Measurements from ENCODE around the gene KRTAP5-2. TPM values are rescaled to one million over a fixed set of nuclear protein-coding genes. Genes with fewer than 3 reads are reported as not detected.
A peak's percentile ranks its signal among the peaks of the same experiment; 100 is the strongest.

Gene KRTAP5-2
- total RNA-seq, 4 donors from 2014 or later = 1.7 to 12.0 (median 4.6) TPM; not detected in 1

DNA sequence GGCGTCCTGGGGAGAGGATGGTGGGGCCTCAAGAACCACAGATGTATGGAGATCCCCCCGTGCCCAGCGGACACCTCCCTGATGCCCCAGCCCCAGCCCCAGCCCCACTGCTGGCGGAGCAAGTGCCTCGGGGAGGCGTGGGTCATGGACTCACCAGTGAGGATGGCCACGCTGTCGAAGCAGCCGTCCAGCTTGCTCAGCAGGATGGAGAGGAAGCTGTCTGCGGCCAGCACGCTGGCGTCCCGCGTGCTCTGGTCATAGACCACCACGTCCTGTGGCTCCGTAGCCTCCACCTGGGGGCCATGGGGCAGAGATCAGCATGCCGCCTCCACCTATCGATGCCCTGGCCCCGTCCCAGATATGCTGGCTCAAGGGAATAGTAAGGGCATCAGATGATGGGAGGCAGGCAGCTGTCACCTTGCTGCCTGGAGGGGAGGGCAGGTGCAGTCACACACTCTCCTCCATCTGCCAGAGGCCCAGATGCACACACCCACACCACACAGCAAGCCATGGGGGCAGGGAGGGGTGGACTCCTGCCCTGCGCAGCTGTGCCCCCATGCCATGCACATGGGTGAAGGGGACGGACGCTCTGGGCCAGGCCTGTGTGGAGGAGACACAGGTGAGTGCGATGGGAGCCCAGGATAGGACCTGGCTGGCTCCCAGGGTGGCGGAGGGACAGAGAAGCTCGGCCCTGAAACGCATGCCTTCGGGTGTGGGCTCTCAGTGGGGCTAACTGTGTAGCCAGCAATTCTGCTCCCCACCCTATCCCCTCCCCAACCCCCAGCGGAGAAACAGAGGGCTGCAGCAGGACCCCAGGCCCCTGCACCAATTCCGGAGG lies 34.2 kb downstream of the KRTAP5-2 start:
- H3K27me3 ChIP-seq = no peaks in the 10 kb centered on the region
- no peaks in the 10 kb centered on the region for H3K9me3 ChIP-seq
- H3K27ac ChIP-seq = no peak overlapping the region
- whole genome bisulfite sequencing = 63% methylated on average over 13 of the region's 29 CpGs
- H3K4me3 ChIP-seq = no peak overlapping the region
- DNase-seq (ENCODE audit: low spot score in 2 of 2) = peak in 1 of 2 donors; percentile 59
- no peak for TF ChIP-seq POLR2AphosphoS5 (IDR thresholded peaks at IDR 0.05)
- TF ChIP-seq, protein P1, sequence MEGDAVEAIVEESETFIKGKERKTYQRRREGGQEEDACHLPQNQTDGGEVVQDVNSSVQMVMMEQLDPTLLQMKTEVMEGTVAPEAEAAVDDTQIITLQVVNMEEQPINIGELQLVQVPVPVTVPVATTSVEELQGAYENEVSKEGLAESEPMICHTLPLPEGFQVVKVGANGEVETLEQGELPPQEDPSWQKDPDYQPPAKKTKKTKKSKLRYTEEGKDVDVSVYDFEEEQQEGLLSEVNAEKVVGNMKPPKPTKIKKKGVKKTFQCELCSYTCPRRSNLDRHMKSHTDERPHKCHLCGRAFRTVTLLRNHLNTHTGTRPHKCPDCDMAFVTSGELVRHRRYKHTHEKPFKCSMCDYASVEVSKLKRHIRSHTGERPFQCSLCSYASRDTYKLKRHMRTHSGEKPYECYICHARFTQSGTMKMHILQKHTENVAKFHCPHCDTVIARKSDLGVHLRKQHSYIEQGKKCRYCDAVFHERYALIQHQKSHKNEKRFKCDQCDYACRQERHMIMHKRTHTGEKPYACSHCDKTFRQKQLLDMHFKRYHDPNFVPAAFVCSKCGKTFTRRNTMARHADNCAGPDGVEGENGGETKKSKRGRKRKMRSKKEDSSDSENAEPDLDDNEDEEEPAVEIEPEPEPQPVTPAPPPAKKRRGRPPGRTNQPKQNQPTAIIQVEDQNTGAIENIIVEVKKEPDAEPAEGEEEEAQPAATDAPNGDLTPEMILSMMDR (IDR thresholded peaks at IDR 0.05) = no peak
- no peak for TF ChIP-seq EP300 (IDR thresholded peaks at IDR 0.05)
- H3K4me1 ChIP-seq = peaks cover 13% of the 10 kb centered on the region
- H3K36me3 ChIP-seq = peaks cover 3% of the 10 kb centered on the region

DNA sequence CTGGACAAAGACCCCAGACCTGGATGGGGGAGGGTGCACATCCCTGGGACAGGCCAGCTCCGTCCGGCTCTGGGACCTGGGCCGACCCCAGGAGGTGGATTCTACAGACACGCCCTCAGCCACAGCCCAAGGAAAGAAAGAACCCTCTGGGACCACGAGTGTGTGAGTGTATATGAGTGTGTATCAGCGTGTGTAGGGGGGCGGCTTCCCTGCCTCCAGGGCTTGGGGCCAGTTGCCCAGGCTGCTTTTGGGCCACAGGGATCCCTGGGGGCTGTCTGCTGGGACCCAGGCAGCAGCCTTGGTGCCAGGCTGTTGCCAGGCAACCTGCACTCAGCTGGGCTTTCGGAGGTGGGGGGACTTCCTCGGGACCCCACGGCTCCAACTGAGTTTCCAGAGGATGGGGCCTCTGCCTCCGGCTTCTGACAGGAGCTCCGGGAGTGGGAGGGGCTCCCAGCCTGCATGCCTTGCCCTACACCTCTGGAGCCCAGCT lies 34.9 kb downstream of the KRTAP5-2 start:
- no peak overlapping the region for H3K27ac ChIP-seq
- H3K36me3 ChIP-seq = peaks cover 3% of the 10 kb centered on the region
- H3K27me3 ChIP-seq = no peaks in the 10 kb centered on the region
- H3K4me1 ChIP-seq = peaks cover 20% of the 10 kb centered on the region
- 70% methylated on average over 9 of the region's 12 CpGs for WGBS
- TF ChIP-seq, protein P1 (IDR thresholded peaks at IDR 0.05) = no peak
- TF ChIP-seq POLR2AphosphoS5 (IDR thresholded peaks at IDR 0.05) (no peak), EP300 (IDR thresholded peaks at IDR 0.05) (no peak), POLR2A (IDR thresholded peaks at IDR 0.05) (no peak)
- H3K9me3 ChIP-seq = no peaks in the 10 kb centered on the region
- DNase-seq (ENCODE audit: low spot score in 2 of 2) = peak in 1 of 2 donors; percentile 64
- no peak overlapping the region for H3K4me3 ChIP-seq

DNA sequence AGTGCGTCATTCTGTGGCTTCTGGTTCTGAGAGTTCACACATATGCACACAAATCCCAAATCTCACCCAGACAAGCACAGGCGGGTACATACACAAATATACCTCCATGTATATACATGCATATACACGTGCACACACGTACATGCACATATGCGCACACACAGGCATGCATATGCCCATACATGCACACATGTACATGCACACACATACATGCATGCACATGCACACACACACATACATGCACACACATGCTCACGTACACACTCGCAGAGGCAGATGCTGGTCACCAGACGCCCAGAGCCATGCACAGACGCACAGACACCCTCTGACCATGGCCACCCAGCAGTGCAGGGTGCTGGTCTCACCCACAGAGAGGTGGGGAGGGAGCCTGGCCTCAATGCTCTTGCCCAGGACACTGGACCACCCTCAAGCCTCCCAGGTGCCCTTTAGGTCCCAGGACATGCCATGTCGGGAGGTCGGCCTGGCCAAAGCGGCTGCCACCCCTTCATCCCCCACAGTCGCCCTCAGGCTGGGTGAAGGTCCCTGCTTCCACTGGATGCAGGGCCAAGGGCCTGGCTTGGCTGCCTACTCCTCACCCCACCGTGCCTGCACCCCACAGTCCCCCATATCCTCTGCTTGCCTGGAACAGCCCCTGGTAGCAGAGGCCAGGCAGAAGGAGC lies 35.5 kb downstream of the KRTAP5-2 start:
- no peak for DNase-seq (ENCODE audit: low spot score in 2 of 2)
- peaks cover 26% of the 10 kb centered on the region for H3K4me1 ChIP-seq
- no peak overlapping the region for H3K27ac ChIP-seq
- H3K4me3 ChIP-seq = no peak overlapping the region
- WGBS = 100% methylated on average over 4 of the region's 14 CpGs
- H3K9me3 ChIP-seq = no peaks in the 10 kb centered on the region
- H3K27me3 ChIP-seq = no peaks in the 10 kb centered on the region
- TF ChIP-seq, protein P1 (IDR thresholded peaks at IDR 0.05) = no peak
- TF ChIP-seq POLR2A (IDR thresholded peaks at IDR 0.05) = no peak
- TF ChIP-seq EP300 (IDR thresholded peaks at IDR 0.05) = no peak
- no peak for TF ChIP-seq POLR2AphosphoS5 (IDR thresholded peaks at IDR 0.05)
- peaks cover 4% of the 10 kb centered on the region for H3K36me3 ChIP-seq

DNA sequence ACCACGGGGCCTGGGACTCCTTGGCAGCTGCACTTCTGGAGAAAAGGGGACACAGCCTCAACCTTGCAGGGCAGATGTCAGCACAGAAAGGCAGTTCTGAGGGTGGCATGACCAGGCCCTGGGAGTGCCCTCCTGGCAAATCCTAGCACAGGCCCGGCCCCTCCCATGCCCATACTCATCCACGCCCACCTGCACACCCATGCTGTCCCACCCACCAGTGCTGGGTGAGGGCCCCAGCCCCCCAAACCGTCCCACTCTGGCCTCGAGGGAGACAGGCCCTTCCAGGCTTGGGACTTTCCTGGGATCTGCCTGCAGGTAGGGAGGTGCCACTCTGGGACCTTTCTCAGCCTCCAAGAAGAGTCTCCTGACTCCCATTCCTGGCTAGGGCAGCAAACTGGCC lies 36.1 kb downstream of the KRTAP5-2 start:
- no peak overlapping the region for H3K4me3 ChIP-seq
- H3K27ac ChIP-seq = no peak overlapping the region
- H3K36me3 ChIP-seq = peaks cover 10% of the 10 kb centered on the region
- no peaks in the 10 kb centered on the region for H3K27me3 ChIP-seq
- H3K4me1 ChIP-seq = peaks cover 27% of the 10 kb centered on the region
- DNase-seq (ENCODE audit: low spot score in 2 of 2) = peak in 1 of 2 donors; percentile 60
- TF ChIP-seq EP300 (IDR thresholded peaks at IDR 0.05) = no peak
- no peak for TF ChIP-seq POLR2A (IDR thresholded peaks at IDR 0.05)
- TF ChIP-seq, protein P1 (IDR thresholded peaks at IDR 0.05) = no peak
- no peak for TF ChIP-seq POLR2AphosphoS5 (IDR thresholded peaks at IDR 0.05)
- whole genome bisulfite sequencing = 58% methylated on average over 5 of the region's 5 CpGs
- H3K9me3 ChIP-seq = no peaks in the 10 kb centered on the region

DNA sequence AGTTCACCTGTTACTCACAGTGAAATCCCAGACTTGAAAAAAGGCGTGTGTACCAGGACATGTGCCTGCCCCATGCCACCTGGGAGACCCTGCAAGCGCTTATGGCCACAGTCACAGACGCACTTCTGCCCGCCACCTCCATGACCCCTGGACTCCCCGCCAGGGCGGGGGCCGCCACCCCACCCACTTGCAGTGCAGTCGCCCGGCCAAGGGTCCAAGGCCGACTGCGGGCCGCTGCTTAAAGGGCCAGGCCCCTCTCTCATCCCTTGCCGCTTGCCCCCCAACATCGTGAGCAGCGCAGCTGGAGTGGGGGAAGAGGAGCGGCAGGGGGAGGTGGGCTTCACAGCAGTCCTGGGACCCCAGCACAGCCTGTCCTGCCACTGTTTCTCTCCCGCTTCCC lies 36.8 kb downstream of the KRTAP5-2 start:
- no peak for DNase-seq (ENCODE audit: low spot score in 2 of 2)
- 100% methylated on average over 2 of the region's 17 CpGs for WGBS
- peaks cover 10% of the 10 kb centered on the region for H3K36me3 ChIP-seq
- no peak overlapping the region for H3K4me3 ChIP-seq
- peaks cover 27% of the 10 kb centered on the region for H3K4me1 ChIP-seq
- no peaks in the 10 kb centered on the region for H3K9me3 ChIP-seq
- H3K27me3 ChIP-seq = no peaks in the 10 kb centered on the region
- no peak overlapping the region for H3K27ac ChIP-seq
- TF ChIP-seq POLR2AphosphoS5 (IDR thresholded peaks at IDR 0.05) (no peak), EP300 (IDR thresholded peaks at IDR 0.05) (no peak), POLR2A (IDR thresholded peaks at IDR 0.05) (no peak)
- TF ChIP-seq, protein P1 (IDR thresholded peaks at IDR 0.05) = no peak

Data from suprapubic skin (tissue), 4 donors.